Keratinocyte (primary cell): ENCODE data around the gene MAZ.
"Not testable (repeated sequence)": the region's sequence is repeated elsewhere in the genome, so short reads cannot be mapped to it uniquely, and the experiment has no call there.

Experiments
- CTCF ChIP-seq, 3 experiments: IDR thresholded peaks in 1 of 3; conservative IDR thresholded peaks in 1 of 3; optimal IDR thresholded peaks in 1 of 3; 2 replicates in 2 of 3; 3 replicates in 1 of 3; pipeline versions ENCODE3 to v1.5.1; 2011; ENCODE audit warnings: low read length in 3 of 3, mild to moderate bottlenecking in 3 of 3, moderate library complexity in 2 of 3, control low read depth in 1 of 3, inconsistent platforms in 1 of 3; ENCODE audit not compliant: insufficient read depth in 2 of 3; ENCODE audit errors: extremely low read depth in 1 of 3
- EZH2 ChIP-seq: IDR thresholded peaks from one replicate; pipeline ENCODE4 v1.6.1; 2012; ENCODE audit warnings: inconsistent platforms, mild to moderate bottlenecking, low read length, moderate library complexity

- TF ChIP-seq CTCF (optimal IDR thresholded peaks at IDR 0.05 in 1 of 3, IDR thresholded peaks at IDR 0.05 in 1 of 3, conservative IDR thresholded peaks at IDR 0.05 in 1 of 3; ENCODE audit: extremely low read depth in 1 of 3, insufficient read depth in 2 of 3, low read length in 3 of 3); EZH2: not testable (repeated sequence)
Measured at GRCh38 chr16:29772330-29772729, 34.0 kb upstream of the MAZ start.
